HG03442 (cell line): Measurements from ENCODE around the gene MAN2B2.
"Not testable (repeated sequence)": the region's sequence is repeated elsewhere in the genome, so short reads cannot be mapped to it uniquely, and the experiment has no call there.

Experiments used
- ATAC-seq: cut with Tn5 transposase; IDR thresholded peaks from one replicate; pipeline ENCODE4 v1.9.1; 2021; ENCODE audit warnings: mild to moderate bottlenecking, moderate library complexity; ENCODE audit not compliant: unreplicated experiment

The MAN2B2 gene

DNA sequence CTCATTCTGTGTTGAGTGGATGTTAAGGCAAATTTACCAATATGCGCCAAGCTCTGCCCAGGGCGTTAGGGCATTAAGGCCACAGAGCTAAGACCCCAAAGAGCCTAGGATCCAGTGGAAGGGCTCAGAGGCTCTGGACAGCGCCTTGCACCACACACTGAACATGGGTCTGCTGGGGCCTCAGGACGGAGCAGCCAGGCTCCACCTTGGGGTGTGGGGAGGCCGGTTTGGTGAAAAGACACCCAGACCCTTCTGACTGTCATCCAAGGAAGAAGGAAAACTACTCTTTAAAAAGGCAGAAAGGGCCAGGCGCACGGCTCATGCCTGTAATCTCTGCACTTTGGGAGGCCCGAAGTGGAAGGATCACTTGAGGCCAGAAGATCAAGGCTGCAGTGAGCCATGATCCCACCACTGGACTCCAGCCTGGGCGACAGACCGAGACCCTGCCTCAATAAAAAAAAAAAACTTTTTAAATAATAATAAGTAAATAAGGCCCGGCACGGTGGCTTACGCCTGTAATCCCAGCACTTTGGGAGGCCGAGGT lies 64.2 kb downstream of the MAN2B2 start:
- ATAC-seq, result no peak

DNA sequence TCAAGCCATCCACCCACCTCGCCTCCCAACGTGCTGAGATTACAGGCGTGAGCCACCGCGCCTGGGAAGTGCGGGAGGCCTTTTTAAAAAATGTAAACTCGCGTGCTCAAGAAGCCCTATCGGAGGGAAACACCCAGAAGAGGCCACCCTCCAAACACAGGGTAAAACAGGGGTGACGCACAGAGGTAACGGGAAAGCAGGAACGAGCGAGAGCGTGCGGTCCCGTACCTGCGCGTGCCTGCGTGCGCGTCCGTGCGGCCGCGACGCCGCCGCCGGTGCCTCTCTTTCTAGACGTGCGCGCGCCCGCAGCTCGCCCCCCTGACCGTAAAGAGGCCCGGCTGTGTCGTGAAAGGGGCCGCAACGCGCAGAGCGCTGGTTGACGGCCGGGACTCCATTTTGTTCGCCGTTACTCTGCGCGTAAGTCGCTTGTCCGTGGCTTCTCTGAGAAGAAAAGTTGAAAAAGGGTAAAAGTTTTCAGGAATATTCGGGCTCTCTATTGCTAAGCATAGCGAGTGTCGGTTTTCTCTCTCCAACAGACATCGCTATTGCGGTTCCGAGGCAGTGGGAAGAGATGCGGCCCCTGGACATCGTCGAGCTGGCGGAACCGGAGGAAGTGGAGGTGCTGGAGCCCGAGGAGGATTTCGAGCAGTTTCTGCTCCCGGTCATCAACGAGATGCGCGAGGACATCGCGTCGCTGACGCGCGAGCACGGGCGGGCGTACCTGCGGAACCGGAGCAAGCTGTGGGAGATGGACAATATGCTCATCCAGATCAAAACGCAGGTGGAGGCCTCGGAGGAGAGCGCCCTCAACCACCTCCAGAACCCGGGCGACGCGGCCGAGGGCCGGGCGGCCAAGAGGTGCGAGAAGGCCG lies 65.5 kb downstream of the MAN2B2 start, which contains the start of gene MRFAP1:
Gene MRFAP1, plus strand, starts transcription at position 394 of the 872 bp plus-strand sequence. Its CDS starts 178 bp downstream, at position 572.
- ATAC-seq, result peak; percentile 82

DNA sequence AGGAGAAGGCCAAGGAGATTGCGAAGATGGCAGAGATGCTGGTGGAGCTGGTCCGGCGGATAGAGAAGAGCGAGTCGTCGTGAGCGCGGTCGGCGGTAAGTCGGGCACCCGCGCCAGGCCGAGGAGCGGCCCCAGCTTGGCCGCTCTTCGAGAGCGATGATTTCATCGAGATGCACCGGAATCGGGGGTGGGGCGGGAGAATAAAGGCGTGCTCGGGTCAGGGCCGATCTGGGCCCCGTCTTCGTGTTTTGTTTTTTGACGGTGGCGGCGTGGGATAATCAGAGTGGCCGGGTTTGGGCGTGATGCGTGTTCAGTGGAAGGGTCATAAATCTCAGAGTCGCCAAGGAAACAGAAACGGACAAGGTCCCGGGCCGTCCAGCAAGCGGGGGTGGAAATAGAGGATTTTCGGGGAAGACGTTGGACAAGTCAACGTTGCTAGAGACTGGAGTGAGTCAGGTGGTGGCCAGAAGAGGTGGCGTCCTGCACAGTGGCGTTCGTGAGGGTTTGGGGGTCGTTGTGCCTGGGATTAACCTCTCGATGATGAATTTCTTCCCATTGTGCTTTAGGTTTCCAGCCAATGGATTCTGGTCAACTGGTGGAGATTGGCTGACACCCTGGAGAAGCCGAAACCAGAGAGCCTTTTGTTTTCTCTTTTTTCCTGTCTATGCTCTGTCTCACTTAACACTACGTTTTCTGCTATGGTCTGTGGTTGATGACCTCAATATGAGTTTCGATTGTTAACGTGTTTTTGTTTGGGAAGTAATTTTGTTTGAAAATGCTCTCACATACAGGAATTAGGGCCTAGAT lies 66.4 kb downstream of the MAN2B2 start:
- ATAC-seq, result peak; percentile 36

DNA sequence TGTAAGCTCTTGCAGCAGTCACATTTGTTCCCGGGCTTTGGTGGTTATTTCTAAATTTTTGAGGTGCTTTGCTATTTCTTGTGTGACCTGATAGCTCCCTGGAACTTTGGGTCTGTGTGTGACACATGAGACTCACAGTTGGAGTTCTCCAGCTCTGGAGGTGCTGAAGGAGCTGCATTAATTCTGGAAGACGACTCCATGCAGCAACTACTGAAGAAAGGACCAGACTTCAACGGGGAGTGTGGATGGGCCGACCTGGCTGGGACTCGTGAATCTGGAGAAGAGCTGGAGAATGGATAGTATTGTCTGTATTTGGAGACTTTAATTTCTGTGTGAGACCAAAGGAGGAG lies 67.0 kb downstream of the MAN2B2 start:
- ATAC-seq, result no peak

DNA sequence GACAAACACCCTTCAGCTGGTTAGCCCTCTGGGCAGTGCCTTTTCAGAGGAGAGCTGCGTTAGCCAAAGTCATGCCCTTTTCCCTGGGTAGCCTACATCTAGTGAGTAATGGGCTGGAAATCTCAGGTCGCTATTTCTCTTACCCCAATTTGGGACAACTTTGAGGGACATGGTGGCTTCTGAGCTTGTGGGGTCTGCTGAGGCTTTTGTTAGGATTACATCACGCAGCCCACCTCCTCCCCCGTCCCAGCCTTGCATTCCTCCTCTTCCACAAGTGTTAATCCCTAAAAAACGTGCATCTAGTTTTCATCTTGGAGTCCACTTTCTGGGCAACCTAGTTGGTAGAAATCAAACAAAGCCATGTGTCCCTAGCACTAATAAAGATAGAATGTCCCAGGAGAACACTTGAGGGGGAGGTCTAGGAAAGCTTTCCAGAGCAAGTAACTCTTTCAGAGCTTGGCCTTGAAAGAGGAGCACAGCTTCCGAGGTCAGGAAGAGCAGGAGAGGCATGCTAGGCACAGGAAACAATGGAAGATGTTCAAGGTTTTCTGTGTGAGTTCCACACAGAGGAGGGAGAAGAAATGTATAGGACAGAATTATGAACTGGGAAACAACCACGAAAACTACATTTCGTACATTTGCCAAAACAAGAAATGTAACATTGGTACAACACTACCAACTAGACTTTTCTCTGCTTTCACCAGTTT lies 68.3 kb downstream of the MAN2B2 start:
- no peak for ATAC-seq

DNA sequence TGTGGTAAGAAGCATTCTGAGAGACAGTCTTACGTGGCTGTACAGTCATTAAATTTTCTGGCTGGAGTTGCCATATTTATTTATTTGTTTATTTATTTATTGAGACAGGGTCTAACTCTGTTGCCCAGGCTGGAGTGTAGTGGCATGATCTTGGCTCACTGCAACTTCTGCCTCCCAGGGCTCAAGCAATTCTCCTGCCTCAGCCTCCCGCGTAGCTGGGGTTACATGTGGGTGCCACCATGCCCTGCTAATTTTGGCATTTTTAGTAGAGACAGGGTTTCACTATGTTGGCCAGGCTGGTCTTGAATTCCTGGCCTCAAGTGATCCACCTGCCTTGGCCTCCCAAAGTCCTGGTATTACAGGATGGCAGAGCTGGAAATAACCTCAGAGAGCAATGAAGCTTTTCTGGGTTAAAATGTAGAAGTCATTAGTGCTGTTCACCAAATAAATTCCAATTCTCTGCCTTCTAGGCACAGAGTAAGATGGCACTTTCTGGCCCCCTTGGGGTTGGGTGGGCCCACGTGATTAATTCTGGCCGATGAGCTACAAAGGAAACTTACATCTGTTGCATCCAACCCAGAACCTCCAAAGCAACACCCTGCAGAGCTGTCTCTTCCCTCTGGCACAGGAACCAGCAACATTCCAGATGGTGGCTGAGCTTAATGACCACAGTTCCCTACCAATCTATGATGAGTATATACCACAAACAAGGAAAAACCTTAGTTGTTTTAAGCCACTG lies 70.0 kb downstream of the MAN2B2 start:
- ATAC-seq, result no peak

DNA sequence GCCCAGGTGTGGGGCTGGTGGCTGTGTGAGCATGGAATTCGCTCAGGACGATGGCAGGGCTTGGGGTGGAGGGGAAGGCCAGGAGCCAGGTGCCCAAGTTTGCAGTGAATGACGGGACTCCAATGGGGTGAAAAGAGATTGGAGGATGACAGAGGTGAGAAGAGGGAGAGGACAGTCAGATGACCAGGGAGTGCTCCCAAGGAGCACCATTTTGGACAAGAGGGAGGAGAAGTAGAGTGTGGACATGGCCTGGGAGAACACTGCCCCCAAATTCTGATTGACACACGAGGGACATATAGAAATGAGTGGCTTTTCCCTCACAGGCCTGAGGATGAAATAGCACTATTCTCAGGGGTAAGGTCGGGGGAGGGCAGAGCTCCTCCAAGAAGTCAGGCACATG lies 72.2 kb downstream of the MAN2B2 start:
- no peak for ATAC-seq

DNA sequence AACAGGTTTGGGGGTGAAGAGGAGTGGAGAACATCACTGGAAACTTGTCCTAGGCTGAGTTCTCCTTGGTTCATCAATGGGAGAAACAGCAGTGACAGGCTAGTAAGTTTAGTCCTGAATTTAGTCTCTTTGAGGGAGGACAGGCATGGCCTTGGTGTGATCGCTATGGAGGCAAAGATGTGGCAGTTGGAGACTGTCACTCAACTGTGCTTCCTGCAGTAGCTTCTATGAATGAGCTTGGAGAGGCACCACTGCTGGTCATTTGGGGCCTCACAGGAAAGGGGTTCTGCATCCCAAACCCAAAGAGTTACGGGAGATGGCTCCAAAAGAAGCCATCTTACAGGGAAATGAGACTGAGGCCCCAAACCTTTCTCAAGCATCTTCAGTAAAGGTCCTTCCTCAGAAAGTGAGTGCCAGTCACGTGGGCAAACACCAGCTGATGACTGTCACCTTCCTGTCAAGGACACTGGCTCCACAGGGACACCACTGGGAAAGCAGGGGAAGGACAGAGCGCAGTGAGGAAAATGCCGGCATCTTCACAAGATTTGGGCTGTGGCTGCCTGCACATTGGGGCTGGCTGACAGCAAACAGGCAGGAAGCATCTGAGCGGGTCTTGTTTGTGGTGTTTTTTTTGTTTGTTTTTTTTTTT lies 72.7 kb downstream of the MAN2B2 start:
- ATAC-seq, result no peak

DNA sequence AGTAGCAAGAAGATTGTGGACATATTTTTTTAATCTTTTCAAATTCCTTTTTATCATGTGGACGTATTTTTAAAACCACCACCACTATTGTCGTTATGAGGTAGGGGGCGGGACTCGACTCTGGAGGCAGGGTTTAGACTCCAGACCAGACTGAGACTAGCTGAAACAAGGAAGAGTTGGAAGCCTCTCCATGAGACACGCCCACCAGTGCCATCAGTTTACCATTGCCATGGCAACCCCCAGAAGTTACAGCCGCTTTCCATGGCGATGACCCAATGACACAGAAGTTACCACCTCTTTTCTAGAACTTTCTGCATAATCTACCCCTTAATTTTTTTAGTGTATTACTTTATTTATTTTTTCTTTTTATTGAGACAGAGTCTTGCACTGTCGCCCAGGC lies 74.2 kb downstream of the MAN2B2 start:
- no peak for ATAC-seq

DNA sequence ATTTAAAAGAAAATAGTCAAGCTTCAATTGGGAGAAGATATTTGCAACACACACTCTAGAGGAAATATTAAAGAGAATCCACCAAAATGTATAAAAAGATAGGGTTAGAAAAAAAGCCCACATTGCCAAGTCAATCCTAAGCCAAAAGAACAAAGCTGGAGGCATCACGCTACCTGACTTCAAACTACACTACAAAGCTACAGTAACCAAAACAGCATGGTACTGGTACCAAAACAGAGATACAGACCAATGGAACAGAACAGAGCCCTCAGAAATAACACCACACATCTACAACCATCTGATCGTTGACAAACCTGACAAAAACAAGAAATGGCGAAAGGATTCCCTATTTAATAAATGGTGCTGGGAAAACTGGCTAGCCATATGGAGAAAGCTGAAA lies 79.2 kb downstream of the MAN2B2 start:
- not testable (repeated sequence) for ATAC-seq

DNA sequence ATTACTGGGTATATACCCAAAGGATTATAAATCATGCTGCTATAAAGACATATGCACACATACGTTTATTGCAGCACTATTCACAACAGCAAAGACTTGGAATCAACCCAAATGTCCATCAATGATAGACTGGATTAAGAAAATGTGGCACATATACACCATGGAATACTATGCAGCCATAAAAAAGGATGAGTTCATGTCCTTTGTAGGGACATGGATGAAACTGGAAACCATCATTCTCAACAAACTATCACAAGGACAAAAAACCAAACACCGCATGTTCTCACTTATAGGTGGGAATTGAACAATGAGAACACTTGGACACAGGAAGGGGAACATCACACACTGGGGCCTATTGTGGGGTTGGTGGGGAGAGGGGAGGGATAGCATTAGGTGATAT lies 80.3 kb downstream of the MAN2B2 start:
- ATAC-seq, result not testable (repeated sequence)

DNA sequence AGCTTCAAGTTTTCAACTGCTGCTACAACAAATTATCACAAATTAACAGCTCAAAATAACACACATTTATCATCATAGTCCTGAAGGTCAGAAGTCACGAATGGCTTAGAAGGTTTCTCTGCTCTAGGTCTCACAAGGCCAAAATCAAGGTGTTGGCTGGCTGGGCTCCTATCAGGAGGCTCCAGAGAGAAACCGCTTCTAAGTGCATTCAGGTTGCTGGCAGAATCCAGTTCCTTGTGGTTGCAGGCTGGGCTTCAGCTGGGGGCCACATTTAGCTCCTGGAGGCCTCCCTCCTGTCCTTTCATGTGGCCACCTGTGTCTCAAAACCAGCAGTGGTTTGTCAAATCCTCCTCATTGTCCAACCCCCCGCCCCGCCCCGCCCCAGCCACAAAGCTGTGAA lies 80.9 kb downstream of the MAN2B2 start:
- no peak for ATAC-seq

DNA sequence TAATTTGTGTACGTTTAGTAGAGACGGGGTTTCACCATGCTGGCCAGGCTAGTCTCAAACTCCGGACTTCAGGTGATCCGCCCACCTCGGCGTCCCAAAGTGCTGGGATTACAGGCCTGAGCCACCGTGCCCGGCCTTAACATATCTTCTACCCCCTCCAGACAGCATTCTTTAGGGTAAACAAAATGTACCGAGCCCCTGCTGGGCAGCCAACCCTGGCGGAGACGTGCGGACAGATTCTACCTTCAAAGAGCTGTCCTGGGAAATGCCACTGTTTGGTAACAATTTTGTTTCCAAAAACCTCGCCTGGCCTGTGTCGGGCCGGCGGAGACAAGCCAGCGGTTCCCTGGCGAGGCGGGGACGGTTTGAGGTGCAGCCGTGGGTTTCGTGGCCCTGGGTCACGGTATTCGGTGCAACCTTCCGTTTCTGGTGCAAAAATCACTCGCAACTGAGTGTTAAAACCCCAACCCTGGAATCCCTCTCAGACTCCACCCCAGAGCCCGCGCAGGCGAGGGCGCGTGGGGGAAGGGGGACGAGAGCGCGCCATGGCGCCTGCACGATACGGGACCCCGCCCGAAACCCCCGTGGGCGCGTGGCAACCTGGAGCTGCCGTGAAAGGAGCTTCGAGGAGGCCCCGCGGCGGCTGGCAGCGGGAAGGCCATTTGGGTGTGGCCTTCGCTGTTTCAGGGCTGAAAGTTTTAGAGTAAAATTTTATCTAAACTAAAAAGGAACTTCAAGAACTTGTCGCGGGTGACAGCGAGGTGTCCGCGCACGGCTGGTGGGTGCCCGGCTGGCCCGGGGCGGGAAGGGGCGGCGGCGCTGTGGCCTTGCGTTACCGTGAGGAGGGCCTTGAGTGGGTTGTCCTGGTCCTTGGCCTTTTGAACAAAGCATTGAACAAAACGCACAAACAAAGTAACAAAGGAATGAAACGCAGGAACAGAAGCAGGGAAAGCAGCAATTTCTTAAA lies 82.5 kb downstream of the MAN2B2 start:
- ATAC-seq, result no peak

DNA sequence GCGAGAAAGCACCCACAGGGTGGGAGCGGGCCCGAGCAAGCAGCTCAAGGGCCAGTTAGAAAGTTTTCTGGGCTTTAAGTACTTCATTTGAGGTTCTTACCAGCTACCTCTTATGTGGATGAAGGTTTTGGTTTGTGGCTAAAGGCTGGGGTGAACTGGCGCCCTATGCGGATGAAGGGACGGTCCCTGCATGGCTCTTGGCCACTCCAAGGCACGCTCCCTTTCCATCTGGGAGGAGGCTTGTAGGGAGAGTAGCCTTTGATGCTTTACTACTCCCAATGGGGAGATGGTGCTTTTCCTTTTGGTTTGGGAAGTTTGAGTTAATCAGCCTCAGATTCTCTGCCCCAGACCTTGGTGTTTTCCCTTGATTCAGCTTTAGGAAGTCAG lies 83.2 kb downstream of the MAN2B2 start:
- ATAC-seq, result no peak

DNA sequence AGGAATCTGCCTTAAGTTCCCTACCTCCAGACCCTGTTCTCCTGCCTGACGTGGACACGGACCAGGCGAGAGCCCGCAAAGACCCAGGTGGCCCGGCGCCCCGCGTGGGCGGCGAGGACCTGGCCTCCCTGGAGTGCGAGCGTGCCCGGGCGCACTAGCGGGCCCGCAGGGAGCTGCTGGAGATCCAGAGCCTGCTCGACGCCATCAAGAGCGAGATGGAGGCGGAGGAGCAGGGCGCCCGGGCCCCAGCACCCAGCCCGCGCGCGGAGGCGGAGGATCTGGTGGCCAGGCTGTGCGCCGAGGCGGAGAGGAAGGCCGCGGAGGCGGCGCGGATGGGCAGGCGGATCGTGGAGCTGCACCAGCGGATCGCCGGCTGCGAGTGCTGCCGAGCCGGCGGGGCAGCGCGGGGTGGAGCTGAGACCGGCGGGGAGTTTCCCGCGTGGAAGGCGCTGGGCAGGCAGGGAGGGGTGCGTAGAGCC lies 83.6 kb downstream of the MAN2B2 start:
- ATAC-seq, result no peak

DNA sequence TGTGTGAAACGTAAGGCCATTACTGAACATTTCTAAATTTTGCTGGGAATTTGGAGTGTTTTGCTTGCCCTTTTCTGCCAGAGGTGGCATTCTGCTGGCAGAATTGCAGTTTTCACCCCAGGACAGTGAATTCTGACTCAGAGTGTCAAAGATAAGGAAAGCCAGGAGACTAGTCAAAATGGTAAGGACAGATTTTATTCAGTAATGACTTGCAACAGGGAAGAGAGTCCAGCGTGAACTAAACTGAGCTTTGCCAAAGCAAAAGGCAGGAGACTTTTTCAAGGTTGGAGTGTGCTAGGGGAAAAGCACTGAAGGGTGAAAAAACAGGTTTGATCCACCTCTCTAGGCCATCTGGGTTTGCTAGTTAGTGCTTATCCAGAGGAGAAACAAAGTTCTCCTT lies 84.9 kb downstream of the MAN2B2 start:
- ATAC-seq, result no peak

DNA sequence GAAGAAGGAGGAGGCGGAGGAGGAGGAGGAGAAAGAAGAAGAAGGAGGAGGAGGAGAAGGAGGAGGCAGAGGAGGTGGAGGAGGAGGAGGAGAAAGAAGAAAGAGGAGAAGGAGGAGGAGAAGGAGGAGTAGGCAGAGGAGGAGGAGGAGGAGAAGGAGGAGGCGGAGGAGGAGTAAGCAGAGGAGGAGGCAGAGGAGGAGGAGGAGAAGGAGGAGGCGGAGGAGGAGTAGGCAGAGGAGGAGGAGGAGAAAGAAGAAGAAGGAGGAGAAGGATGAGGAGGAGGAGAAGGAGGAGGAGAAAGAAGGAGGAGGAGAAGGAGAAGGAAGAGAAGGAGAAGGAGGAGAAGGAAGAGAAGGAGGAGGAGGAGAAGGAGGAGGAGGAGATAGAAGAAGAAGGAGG lies 85.4 kb downstream of the MAN2B2 start:
- ATAC-seq, result no peak

DNA sequence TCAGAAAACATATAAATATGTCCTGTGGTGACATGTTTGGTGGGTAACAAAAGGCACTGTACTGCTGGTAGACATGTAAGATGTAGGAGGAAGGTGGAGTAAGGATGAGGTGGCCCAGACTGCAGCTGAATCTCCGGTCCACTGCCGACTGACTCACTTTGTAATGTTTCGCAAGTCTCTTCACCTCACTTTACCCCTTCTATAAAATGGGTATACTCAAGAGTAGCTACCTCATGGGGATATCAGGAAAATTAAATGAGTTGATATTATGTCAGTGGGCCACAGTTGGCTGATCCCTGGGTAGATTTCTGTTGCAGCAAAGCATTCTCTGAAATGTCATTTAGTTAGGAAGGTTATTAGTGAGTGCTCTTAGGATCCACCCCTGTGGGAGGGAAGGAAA lies 87.6 kb downstream of the MAN2B2 start:
- ATAC-seq, result no peak
